ENCODE measurements around the gene RBM34. TPM values are rescaled to one million over a fixed set of nuclear protein-coding genes. Genes with fewer than 3 reads are reported as not detected.

Gene RBM34
- total and polyA plus RNA-seq, 2 experiments from 2014 or later, result 54.4 to 75.4 TPM

DNA sequence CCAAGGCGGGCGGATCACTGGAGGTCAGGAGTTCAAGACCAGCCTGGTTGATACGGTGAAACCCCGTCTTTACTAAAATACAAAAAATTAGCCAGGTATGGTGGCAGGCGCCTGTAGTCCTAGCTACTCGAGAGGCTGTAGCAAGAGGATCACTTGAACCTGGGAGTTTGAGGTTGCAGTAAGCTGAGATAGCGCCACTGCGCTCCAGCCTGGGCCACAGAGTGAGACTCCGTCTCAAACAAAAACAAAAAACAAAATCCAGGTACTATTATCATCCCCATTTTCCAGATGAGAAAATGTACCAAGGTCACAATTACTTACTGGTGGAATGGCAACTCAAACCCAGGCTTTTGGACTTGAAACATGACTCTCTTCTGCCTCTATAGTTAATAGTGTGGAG lies 36.9 kb downstream of the RBM34 start:
- peaks cover 78% of the 10 kb centered on the region for H4K20me1 ChIP-seq (ENCODE audit: insufficient read depth, poor library complexity, severe bottlenecking)
- WGBS (ENCODE audit: low lambda C conversion rate, missing lambda C conversion rate), result 92% methylated on average over 9 of the region's 9 CpGs
- H3K4me2 ChIP-seq, result no peak overlapping the region

GRCh38 chr1:235122348-235122747 lies 38.7 kb downstream of the RBM34 start:
- Histone ChIP-seq H3K36me3 (replicated peaks; ENCODE audit: insufficient read depth, low read depth) (peaks cover 4% of the 10 kb centered on the region), H3K4me3 (no peak overlapping the region), H3K4me2 (no peak overlapping the region), H3K27ac (no peak overlapping the region), H2AFZ (no peak overlapping the region), H3K9me3 (ENCODE audit: low read depth) (no peaks in the 10 kb centered on the region), H3K27me3 (no peaks in the 10 kb centered on the region), H3K4me1 (ENCODE audit: insufficient read depth) (peaks cover 9% of the 10 kb centered on the region), H4K20me1 (ENCODE audit: insufficient read depth, poor library complexity, severe bottlenecking) (peaks cover 73% of the 10 kb centered on the region), H3K79me2 (peaks cover 98% of the 10 kb centered on the region), H3K9me2 (replicated peaks; ENCODE audit: insufficient read depth) (no peaks in the 10 kb centered on the region)
- TF ChIP-seq, protein P1, sequence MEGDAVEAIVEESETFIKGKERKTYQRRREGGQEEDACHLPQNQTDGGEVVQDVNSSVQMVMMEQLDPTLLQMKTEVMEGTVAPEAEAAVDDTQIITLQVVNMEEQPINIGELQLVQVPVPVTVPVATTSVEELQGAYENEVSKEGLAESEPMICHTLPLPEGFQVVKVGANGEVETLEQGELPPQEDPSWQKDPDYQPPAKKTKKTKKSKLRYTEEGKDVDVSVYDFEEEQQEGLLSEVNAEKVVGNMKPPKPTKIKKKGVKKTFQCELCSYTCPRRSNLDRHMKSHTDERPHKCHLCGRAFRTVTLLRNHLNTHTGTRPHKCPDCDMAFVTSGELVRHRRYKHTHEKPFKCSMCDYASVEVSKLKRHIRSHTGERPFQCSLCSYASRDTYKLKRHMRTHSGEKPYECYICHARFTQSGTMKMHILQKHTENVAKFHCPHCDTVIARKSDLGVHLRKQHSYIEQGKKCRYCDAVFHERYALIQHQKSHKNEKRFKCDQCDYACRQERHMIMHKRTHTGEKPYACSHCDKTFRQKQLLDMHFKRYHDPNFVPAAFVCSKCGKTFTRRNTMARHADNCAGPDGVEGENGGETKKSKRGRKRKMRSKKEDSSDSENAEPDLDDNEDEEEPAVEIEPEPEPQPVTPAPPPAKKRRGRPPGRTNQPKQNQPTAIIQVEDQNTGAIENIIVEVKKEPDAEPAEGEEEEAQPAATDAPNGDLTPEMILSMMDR (IDR thresholded peaks at IDR 0.05; ENCODE audit: poor library complexity), result no peak
- TF ChIP-seq EZH2phosphoT487 (IDR thresholded peaks at IDR 0.05; ENCODE audit: low read depth, severe bottlenecking, unreplicated experiment) (no peak), EZH2 (IDR thresholded peaks at IDR 0.05; ENCODE audit: borderline replicate concordance) (no peak)
- 78% methylated on average over 1 of the region's 1 CpG for WGBS (ENCODE audit: low lambda C conversion rate, missing lambda C conversion rate)
- DNase-seq (ENCODE audit: low spot score), result no peak

More for the DNA sequence above, 36.9 kb downstream of the RBM34 start:
- Histone ChIP-seq H3K36me3 (replicated peaks; ENCODE audit: insufficient read depth, low read depth) (peaks cover 4% of the 10 kb centered on the region), H3K9me3 (ENCODE audit: low read depth) (no peaks in the 10 kb centered on the region), H3K27me3 (no peaks in the 10 kb centered on the region), H3K4me1 (ENCODE audit: insufficient read depth) (peaks cover 9% of the 10 kb centered on the region), H3K4me3 (no peak overlapping the region), H2AFZ (no peak overlapping the region), H3K27ac (no peak overlapping the region), H3K9me2 (replicated peaks; ENCODE audit: insufficient read depth) (no peaks in the 10 kb centered on the region), H3K79me2 (peaks cover 94% of the 10 kb centered on the region)
- DNase-seq (ENCODE audit: low spot score), result no peak
- no peak for TF ChIP-seq EZH2 (IDR thresholded peaks at IDR 0.05; ENCODE audit: borderline replicate concordance)
- TF ChIP-seq, protein P1 (IDR thresholded peaks at IDR 0.05; ENCODE audit: poor library complexity), result no peak
- TF ChIP-seq EZH2phosphoT487 (IDR thresholded peaks at IDR 0.05; ENCODE audit: low read depth, severe bottlenecking, unreplicated experiment), result no peak

DNA sequence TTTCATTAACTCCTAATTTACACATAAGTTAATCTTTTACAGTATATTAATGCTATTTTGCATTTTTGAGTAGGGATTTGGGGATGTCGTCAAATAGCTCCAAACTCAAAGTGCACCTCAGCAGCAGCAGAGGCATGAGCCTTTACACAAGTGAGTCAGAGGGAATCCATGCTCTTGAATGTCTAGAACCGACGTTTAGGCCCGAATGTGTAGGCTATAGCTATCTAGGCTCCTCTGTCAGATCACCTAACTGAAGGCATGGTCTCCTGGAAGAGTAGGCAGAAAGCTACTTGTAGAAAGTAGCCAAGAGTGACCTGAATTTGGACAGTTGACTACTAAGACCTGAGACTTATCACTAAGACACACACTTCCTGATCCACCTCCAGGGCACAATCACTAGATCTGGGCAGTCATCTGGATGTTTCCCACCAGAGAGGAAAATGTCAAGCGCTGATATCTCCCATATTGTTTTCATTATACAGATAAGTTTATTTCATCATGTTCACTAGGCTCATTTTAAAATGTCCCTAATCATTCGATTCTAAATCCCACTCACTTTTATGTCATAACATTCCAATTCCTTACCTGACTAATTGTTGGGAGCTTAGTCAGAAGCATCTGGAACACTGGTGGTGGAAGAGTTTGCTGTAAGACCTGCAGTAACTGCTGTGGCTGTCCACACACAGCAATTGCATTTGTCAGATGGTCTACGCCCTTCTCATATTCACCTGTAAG lies 47.7 kb downstream of the RBM34 start:
- Histone ChIP-seq H3K9me3 (ENCODE audit: low read depth) (no peaks in the 10 kb centered on the region), H3K4me3 (no peak overlapping the region), H2AFZ (no peak overlapping the region), H3K79me2 (peaks cover 40% of the 10 kb centered on the region), H3K4me2 (no peak overlapping the region), H3K27me3 (no peaks in the 10 kb centered on the region), H3K27ac (no peak overlapping the region), H3K4me1 (ENCODE audit: insufficient read depth) (no peaks in the 10 kb centered on the region), H3K9me2 (replicated peaks; ENCODE audit: insufficient read depth) (no peaks in the 10 kb centered on the region), H4K20me1 (ENCODE audit: insufficient read depth, poor library complexity, severe bottlenecking) (peaks cover 6% of the 10 kb centered on the region), H3K36me3 (replicated peaks; ENCODE audit: insufficient read depth, low read depth) (no peaks in the 10 kb centered on the region)
- WGBS (ENCODE audit: low lambda C conversion rate, missing lambda C conversion rate), result 92% methylated on average over 7 of the region's 7 CpGs
- no peak for DNase-seq (ENCODE audit: low spot score)
- no peak for TF ChIP-seq EZH2 (IDR thresholded peaks at IDR 0.05; ENCODE audit: borderline replicate concordance)
- TF ChIP-seq, protein P1 (IDR thresholded peaks at IDR 0.05; ENCODE audit: poor library complexity), result no peak
- no peak for TF ChIP-seq EZH2phosphoT487 (IDR thresholded peaks at IDR 0.05; ENCODE audit: low read depth, severe bottlenecking, unreplicated experiment)

All from hepatocyte (in vitro differentiated cells).